DMS114 treated with DMSO at 0.1 percent for 48 hours (cell line): ENCODE results near the gene BTBD9.

Source experiments
- DNase-seq: peaks from one replicate; lab custom pipeline; 2025; ENCODE audit not compliant: unreplicated experiment; lab: John Stamatoyannopoulos, UW

The BTBD9 gene

DNA sequence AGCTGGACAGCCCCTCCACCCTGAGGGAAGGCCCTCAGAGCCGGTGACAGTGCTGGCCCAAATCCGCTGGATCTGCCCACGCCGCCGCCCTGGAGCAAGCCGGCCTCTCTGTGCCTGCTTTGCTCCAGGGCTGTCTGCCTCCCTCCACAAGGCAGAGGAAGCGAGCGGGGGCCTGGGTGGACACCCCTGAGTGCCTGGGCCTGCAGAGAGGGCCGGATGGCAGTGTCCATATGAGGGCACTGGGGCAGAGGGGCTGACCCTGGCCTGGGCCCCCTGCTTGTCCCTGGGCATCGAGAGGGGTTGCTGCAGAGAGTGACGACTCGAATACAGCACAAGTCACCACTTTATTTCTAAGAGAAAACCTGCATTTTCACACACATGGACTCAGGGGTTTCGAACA is 471.6 kb downstream of the BTBD9 start:
- DNase-seq = no peak

DNA sequence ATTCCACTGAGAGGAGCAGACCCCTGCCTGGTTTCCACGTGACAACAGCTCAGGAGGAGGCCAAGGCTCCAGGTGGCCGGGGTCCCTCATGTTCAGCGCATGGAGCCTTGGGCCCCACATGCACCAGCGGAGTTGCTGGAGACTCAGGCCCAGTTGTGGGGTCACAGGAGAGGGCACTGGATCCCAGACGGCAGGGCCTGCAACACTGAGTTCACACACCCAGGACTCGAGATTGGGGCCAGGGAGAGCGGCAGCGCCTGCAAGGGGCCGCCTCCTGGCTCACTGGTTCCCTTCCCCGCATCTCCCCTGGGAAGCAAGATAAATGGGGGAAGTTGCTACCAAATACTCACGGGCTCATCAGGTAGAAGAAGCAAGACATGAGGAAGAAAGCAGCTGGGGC is 472.1 kb downstream of the BTBD9 start:
- DNase-seq = no peak

DNA sequence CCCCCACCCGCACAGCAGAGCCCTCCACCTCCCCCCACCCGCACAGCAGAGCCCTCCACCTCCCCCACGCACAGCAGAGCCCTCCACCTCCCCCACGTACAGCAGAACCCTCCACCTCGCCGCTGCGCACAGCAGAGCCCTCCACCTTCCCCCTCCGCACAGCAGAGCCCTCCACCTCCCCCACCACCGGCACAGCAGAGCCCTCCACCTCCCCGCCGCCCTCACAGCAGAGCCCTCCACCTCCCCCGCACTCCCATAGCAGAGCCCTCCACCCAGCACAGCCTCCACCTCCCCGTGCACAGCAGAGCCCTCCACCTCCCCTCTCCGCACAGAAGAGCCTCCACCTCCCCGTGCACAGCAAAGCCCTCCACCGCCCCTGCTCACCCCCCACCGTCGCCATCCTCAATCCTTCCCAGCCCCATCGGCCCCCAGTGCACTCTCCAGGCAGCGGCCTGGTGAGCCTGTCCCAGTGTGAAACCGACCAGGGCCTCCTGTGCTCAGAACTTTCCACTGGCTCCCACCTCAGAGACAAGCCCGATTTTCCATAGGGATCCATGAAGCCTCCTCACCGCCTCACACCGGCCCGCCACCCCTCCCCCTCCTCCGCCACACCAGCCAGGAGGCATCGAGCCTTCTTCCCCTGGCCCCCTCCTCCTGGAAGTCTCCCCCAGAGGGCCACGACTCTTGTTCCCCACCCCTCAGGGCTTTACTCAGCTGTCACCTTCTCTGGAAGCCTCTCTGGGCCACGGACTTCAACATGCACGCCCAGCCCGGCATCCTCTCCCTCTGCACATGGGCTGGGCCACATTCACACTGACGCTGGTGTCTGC is 473.1 kb downstream of the BTBD9 start:
- DNase-seq = no peak

DNA sequence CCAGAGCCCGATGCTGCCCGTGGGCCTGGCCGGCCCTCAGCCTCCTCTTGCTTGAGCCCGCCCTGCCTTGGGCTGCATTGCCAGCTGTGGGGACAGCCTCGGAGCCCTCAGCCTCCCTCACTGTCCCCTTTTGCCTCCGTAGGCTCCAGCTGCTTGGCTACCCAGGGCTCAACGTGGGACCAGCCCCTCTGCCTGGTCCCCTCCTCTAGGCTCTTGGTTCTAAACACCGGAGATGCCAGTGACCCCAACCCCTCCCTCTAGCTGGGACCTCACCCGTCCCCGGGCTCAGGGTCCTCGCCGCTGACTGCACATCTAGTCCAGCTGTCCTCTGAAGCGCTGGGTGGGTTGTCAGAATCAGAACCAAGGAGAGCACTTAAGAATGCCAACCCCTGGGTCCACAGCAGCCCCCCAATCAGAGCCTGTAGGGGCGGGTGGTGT is 475.0 kb downstream of the BTBD9 start:
- DNase-seq = no peak

DNA sequence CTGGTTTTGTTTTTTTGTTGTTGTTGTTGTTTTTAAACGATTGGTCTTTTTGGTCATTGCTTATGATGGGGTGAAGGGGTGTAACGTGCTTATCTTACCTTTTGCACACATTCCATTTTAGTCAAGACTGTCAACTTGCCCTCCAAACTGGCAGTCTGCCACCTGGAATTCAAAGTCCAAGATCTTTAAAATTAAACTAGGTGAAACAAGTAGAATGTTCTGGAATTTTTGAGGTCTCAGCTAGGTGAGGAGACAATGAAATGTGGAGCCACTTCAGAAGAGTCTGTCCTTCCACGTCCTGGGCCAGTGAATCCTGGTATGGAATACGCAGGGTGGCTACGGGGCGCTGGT is 475.6 kb downstream of the BTBD9 start:
- no peak for DNase-seq

DNA sequence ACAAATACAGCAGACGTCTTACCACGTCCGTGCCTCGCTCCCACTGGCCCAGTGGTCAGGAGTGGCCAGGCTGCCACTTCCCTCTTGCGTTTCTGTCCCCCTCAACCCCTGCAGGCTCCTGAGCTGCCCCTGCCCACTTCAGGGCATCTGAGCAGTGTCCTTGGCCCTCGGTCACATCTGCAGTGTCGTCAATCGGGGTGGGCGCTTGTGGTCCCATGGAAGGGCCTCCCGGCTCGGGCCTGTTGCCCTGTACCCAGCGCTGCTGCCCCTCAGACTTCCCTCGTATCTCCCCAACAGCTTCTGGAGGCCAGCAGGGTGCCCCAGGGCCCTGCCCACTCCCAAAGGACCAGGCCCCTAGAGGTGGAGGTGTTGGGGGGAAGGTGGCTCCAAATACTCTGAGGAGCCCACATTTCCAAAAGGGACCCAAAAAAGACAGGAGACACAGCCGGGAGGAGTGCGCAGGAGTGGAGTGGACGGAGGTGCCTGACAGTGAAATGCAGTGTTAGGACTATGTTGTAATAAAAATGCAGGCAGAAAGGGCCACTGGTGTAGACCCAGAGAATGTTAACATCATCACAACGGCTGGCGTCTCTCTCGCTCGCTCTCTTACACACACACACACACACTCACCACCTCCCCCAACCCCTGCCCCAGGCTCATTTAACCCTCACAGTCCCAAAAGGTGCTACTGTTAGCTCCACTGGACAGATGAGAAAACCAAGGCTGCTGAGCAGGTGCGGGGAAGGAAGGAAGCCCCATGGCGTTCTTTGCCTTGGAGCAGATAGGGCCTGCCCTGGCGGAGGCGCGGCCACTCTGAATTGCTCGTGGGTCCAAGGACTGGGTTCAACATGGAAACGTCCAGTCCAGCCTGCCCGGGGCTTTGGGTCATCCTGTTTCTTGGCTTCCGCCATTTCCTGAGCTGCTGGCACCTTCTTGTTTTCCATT is 476.3 kb downstream of the BTBD9 start:
- no peak for DNase-seq

DNA sequence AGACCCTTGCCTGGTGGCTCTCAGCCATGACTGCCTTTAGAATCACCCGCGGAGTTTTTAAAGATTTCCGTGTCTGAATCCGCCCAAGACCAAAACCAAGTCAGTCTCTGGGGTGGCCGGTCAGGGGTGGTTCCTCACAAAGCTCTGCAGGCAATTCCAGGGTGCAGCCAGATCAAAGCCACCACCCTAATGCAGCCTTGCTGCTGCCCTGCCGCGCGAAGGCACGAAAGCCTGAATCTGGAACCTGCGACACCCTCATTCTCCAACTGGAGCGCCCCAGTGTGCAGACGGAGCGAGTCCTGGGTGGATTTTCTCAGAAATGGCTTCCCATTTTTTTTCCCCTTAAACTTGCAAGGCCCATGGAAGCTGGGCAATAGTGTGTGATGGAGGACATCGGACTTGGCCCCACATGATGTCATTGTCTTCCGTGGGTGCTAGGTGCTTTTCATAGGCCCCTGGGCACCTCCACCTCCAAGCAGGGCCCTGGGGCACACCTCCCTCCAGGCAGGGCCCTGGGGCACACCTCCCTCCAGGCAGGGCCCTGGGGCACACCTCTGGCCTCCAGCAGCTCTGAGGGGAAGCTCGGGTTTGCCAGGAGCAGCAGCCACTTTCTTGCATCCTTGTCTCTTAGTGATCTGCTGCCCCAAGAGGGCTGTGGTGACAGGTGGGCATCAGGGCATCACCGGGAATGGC is 477.1 kb downstream of the BTBD9 start:
- DNase-seq = no peak

DNA sequence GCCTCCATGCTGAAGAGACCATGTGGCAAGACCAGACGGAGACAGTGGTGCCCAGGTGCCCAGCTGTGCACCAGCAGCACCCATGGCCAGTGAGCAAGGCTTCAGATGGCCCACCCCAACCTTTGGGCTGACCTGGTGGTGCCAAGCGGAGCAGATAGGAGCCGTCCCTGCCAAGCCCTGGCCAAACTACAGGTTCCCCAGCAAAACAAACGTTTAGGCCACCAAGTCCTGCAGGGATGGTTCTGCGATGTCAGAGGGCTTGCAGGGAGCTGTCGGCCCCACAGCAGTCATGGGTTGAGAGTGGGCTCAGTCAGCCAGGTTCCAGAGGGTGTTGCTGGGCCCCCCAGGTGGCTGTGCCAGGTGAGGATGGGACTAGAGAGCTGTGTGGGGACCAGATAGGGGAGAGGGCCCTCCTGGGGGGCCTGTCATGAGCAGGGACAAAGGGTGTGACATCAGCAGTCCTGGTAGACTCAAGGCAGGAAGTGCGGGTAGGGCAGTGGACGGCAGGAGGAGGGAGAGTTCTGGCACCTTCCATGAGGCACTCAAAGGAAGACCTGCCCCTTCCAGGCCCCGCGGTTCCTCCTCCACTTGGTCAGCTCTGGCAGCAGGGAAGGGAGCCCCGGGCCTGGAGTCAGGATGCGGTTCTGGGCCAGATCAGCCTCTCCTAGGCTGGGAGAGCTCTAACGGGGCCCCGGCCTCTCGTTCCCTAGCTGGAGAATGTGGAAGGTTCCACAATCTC is 477.8 kb downstream of the BTBD9 start:
- no peak for DNase-seq

DNA sequence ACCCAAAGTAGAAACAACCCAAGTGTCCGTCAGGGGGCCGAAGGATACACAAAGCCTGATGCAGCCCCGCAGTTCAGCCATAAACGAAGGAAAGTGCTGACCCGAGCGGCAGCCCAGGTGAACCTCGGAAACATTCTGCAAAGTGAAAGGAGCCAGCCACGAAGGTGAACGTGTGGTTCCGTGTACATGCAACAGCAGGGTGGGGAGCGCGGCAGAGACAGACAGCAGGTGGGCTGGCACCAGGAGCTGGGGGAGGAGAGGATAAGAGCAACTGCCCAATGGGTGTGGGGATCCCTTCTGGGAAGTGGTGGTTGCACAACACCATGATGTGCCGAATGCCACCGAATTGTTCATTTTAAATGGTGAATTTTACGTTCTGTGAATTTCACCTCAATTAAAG is 478.4 kb downstream of the BTBD9 start:
- no peak for DNase-seq

DNA sequence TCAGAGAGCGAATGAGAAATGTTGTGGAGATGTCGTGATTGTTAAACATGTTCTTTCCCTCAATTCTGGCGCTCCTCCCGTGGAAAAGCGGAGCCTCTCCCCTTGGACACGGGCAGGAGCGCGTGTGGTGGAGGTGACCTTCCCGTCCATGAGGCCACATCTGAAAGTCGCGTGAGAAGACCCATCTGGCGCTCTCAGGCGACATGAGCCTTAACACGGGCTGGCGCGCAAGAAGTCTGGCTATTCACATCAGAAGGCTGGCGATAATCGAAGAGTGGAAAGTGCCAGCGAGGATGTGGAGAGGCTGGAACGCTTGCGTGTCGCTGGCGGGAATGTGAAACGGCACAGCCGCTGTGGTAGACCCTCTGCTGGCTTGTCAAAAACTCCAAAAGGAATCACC is 478.9 kb downstream of the BTBD9 start:
- DNase-seq = no peak

DNA sequence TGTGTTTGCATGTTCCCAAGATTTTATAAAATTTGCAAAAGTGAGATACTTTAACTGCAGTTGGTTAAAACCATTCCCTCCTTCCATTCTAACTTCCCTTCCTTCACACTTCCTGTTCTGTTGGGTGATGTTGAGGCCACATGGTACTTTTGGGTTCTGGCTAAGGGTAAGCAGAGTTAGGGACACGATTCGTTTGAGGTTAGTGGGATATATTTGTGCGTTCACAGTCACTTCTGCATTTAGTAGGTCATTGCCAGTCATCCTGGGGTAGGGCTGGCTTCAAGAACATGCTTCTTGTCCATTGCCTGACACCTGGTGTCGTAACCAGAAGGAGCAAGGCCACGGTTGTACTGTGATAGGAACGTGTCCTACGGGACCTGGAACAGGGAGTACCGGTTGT is 480.1 kb downstream of the BTBD9 start:
- no peak for DNase-seq

DNA sequence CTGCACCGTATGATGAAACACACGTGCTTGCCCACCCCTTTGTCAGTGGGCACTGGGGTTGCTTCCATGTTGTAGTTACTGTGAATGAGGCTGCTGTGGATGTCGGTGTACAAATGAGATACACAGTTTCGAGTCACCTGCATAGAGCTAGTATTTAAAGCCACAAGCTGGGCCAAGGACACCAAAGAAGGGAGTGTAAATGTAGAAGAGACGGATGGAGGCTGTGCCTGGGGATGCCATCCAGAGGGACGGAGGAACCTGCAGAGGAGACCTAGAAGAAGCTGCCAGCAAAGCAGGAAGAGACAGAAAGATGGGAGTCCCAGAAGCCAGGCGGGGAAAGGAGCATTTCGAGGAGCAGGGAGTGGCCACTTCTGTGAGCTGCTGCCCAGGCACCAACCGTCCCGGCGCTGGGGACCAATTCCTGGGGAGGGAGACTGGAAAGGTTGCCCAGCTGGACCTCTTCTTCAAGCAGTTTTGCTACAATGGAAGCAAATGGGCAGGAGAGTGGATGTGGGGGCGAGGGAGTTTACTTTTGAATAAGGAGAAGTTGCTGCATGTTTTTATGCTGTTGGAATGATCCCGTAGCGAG is 480.9 kb downstream of the BTBD9 start:
- no peak for DNase-seq

DNA sequence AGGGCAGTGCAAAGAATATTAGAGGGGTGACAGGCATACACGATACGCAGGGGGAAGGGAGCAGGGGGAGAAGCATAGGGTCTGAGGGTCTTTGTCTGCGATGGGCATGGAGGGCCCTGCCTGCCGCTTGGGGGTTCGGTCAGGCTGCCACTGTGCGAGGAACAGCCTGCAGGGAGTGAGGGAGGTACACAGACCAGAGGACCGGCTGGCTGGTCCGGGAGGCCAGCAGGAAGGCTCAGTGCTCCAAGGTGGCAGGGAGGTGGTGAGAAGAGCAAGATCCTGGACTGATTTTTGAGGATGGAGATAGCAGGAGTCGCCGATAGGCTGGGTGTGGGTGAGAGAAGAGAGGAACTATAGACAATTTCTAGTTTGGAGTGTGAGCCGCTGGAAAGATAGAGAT is 481.8 kb downstream of the BTBD9 start:
- no peak for DNase-seq

DNA sequence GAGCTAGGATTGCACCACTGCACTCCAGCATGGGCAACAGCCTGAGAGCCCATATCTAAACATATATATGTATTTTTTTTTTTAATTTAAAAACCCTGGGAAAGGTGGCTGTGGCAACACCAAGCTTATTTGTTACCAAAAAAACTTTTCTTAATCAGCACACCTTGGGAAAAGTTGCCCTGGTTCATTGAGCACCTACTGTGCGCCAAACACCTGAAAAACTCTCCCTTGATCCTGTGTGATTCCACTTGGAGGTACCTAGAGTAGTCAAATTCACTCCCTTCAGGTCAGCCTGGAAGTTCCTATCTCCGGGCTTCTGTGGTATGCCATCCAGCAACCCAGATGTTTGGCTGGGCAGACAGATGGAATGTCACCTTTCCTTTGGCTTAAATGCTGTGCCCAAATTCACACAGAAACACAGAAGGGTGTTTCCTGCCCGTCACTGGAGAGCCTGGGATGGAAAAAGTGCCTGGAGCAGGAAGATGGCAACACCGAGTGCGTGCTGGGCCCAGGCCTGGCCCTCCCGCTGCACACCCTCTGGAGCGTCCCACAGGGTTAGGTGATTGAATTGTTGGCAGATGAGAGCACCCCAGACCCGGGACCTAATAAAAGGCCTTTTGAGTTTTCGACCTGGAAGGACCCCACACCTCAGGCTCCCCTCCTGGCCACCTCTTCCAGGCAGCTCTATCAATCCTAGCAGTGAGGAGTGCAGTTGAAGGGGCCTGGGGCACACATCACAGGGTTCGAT is 482.7 kb downstream of the BTBD9 start:
- DNase-seq = no peak

DNA sequence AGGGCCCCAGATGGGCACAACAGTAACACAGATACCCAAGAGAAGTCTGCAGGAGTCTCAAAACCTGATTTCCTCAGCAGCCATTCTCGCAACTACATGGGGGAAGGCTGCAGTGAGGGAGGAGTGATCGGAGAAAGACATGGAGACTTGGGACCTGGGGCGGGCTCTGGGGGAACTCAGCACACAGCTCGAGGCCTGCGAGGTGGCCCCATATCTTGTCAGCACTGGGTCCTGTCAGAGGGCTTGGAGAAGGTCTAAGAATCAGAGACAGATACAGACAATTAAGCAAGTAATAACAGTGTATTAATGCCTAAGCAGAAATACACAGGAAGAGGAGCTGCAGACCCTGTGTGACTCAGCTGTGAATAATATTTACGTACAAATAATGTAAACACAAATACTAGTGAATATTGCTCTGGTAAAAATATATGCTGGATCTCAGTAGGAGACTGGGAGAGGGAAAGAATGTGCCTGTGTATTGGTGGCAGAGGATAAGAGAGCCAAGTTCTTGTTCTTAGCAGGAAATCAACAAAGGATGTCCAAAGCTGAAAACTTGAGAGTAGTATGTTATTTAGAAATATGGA is 484.0 kb downstream of the BTBD9 start:
- DNase-seq = no peak

DNA sequence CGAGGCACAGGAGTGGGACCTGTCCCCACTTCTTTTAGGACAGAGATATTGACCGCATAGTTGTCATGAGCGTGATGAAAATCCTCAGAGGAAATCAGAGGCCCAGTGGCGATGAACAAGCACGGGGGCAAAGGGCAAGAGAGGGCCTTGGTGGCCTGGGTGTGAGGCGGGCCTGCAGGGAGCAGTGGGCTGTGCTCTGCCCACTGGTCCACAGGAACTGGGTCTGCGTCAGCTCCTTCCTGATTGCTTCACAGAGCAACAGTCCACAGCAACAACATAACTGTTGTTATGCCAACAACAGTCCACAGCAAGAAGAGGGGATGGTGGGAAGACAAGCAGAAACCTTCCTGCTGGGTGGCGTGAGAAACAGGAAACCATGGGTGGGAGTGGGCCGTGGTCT is 484.6 kb downstream of the BTBD9 start:
- no peak for DNase-seq

DNA sequence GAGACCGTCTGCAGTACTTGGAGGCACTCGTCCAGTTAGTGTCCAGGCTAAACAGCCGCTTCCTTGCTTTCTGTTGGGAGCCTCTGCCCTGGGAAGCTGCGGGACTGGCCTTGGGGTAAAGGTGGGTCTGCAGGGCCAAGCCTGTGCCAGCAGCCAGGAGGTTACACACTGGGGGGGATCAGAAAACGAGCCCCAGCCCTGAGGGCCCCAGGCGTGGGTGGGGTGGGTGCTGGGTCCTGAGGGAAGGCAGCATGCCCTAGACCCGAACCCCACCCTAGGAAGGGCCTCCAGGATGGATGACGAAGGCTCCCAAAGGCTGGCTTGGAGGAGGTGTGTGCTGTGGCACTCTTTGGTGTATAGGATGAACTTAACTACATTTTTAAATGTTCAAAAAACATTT is 485.0 kb downstream of the BTBD9 start:
- DNase-seq = no peak

DNA sequence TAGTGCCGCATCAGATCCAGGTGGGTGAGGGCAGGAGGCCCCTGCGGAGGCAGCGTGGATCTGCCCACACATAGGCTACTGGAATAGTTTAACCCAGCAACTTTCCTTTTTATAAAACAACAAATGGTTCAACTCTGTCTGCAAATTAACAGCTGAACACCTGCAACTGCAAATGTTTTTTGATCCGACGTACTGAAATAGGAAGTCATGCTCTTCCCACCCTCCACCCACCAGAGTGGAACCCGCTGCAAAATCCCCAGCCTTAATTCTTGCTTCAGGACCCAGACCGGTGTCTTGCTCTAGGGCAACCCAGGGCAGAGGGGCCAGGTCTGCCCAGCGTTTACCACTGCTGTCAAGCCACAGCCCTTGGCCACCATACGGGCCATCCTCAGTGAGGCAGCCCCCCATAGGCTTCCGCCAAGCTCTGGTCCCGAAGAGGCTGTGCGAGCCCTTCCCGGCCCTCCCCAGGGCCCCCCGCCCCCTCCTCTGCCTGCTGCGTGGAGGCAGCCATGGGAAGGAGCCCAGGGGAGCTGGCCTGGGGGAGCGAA is 485.9 kb downstream of the BTBD9 start:
- DNase-seq = no peak
